H9 (cell line): ENCODE measurements around the gene SLC24A4. TPM values are rescaled to one million over a fixed set of nuclear protein-coding genes. Genes with fewer than 3 reads are reported as not detected.

Experiments used
- DNase-seq: peaks from one replicate; pipeline ENCODE4 v3.0.0-alpha.2; 2017
- H2AFZ ChIP-seq: one replicate; pipeline ENCODE4 v1.6.1; 2013; ENCODE audit warnings: mild to moderate bottlenecking, low read length, control low read depth, moderate library complexity
- H2AK5ac ChIP-seq: 2 replicates; pipeline ENCODE4 v1.6.1; 2013; ENCODE audit warnings: low read length, control low read depth, mixed read lengths; ENCODE audit not compliant: insufficient read length
- H2BK120ac ChIP-seq: one replicate; pipeline ENCODE4 v1.6.1; 2013; ENCODE audit warnings: low read depth, mild to moderate bottlenecking, low read length, control low read depth, inconsistent platforms; ENCODE audit not compliant: poor library complexity, severe bottlenecking
- H2BK12ac ChIP-seq: 2 replicates; pipeline ENCODE4 v1.6.1; 2013; ENCODE audit warnings: low read length, control low read depth, mixed read lengths, low read depth; ENCODE audit not compliant: insufficient read length
- H2BK15ac ChIP-seq: 2 replicates; pipeline ENCODE4 v1.6.1; 2013; ENCODE audit warnings: low read depth, low read length, control low read depth
- H2BK20ac ChIP-seq: one replicate; pipeline ENCODE4 v1.6.1; 2013; ENCODE audit warnings: low read depth, mild to moderate bottlenecking, low read length, control low read depth, inconsistent platforms; ENCODE audit not compliant: poor library complexity, severe bottlenecking
- H2BK5ac ChIP-seq: 2 replicates; pipeline ENCODE4 v1.6.1; 2013; ENCODE audit warnings: low read length, control low read depth, mixed read lengths; ENCODE audit not compliant: insufficient read length
- H3K14ac ChIP-seq: 2 replicates; pipeline ENCODE4 v1.6.1; 2013; ENCODE audit warnings: low read length, control low read depth; ENCODE audit not compliant: insufficient read depth
- H3K18ac ChIP-seq: 2 replicates; pipeline ENCODE4 v1.6.1; 2013; ENCODE audit warnings: low read depth, mild to moderate bottlenecking, mixed read lengths, low read length, control low read depth; ENCODE audit not compliant: insufficient read length
- H3K23ac ChIP-seq: 2 replicates; pipeline ENCODE4 v1.6.1; 2013; ENCODE audit warnings: low read length, control low read depth, mixed read lengths, low read depth; ENCODE audit not compliant: insufficient read length
- H3K23me2 ChIP-seq: 2 replicates; pipeline ENCODE4 v1.6.1; 2013; ENCODE audit warnings: low read depth, mild to moderate bottlenecking, mixed read lengths, low read length, control low read depth; ENCODE audit not compliant: insufficient read length, poor library complexity, severe bottlenecking
- H3K27ac ChIP-seq: 2 replicates; pipeline ENCODE4 v1.5.1; 2013; ENCODE audit warnings: low read length, control low read depth, mixed read lengths, low read depth; ENCODE audit not compliant: insufficient read length
- H3K27me3 ChIP-seq: 2 replicates; pipeline ENCODE4 v1.6.1; 2013; ENCODE audit warnings: low read length, control low read depth, inconsistent platforms; ENCODE audit not compliant: insufficient read depth
- H3K4ac ChIP-seq: 2 replicates; pipeline ENCODE4 v1.6.1; 2013; ENCODE audit warnings: low read depth, mild to moderate bottlenecking, control low read depth, inconsistent platforms, low read length, moderate library complexity
- H3K4me1 ChIP-seq: 2 replicates; pipeline ENCODE4 v1.6.1; 2013; ENCODE audit warnings: low read length, control low read depth, inconsistent platforms; ENCODE audit not compliant: insufficient read depth
- H3K4me2 ChIP-seq: 2 replicates; pipeline ENCODE4 v1.6.1; 2013; ENCODE audit warnings: low read length, control low read depth, mixed read lengths; ENCODE audit not compliant: insufficient read length, insufficient read depth
- H3K56ac ChIP-seq: 2 replicates; pipeline ENCODE4 v1.6.1; 2013; ENCODE audit warnings: low read depth, mild to moderate bottlenecking, mixed read lengths, low read length, control low read depth; ENCODE audit not compliant: insufficient read length
- H3K79me1 ChIP-seq: 2 replicates; pipeline ENCODE4 v1.6.1; 2013; ENCODE audit warnings: low read depth, mild to moderate bottlenecking, moderate library complexity, low read length, control low read depth, inconsistent platforms; ENCODE audit not compliant: insufficient read depth, poor library complexity, severe bottlenecking
- H3K79me2 ChIP-seq: 2 replicates; pipeline ENCODE4 v1.6.1; 2013; ENCODE audit warnings: low read length, control low read depth, inconsistent platforms; ENCODE audit not compliant: insufficient read depth
- H3K9ac ChIP-seq: 2 replicates; pipeline ENCODE4 v1.6.1; 2013; ENCODE audit warnings: low read length, control low read depth, mixed read lengths; ENCODE audit not compliant: insufficient read length; ENCODE audit errors: extremely low read depth
- H3K9me3 ChIP-seq: one replicate; pipeline ENCODE4 v1.6.1; 2013; ENCODE audit warnings: low read depth, low read length, inconsistent platforms; ENCODE audit not compliant: control insufficient read depth
- H3T11ph ChIP-seq: one replicate; pipeline ENCODE4 v1.6.1; 2013; ENCODE audit warnings: mild to moderate bottlenecking, low read length, control low read depth, inconsistent platforms
- H4K20me1 ChIP-seq: one replicate; pipeline ENCODE4 v1.6.1; 2013; ENCODE audit not compliant: control insufficient read depth, insufficient read length, insufficient read depth
- H4K5ac ChIP-seq: 2 replicates; pipeline ENCODE4 v1.6.1; 2013; ENCODE audit warnings: low read depth, mild to moderate bottlenecking, mixed read lengths, low read length, control low read depth; ENCODE audit not compliant: insufficient read length
- H4K8ac ChIP-seq: replicated peaks from 2 replicates; pipeline ENCODE4 v1.6.1; 2013; ENCODE audit warnings: low read length, control low read depth, mixed read lengths, low read depth; ENCODE audit not compliant: insufficient read length
- H4K91ac ChIP-seq: 2 replicates; pipeline ENCODE4 v1.6.1; 2013; ENCODE audit warnings: low read depth, mild to moderate bottlenecking, moderate library complexity, mixed read lengths, low read length, control low read depth; ENCODE audit not compliant: insufficient read length
- H3K27ac Mint-ChIP-seq, 3 experiments: 2 replicates in 2 of 3; 3 replicates in 1 of 3; pipeline ENCODE4 v1.8.0; 2020 to 2021; ENCODE audit warnings: mixed read lengths in 3 of 3, mild to moderate bottlenecking in 1 of 3, moderate library complexity in 1 of 3
- H3K27me3 Mint-ChIP-seq: 2 replicates; pipeline ENCODE4 v1.8.0; 2021; ENCODE audit warnings: low read depth, mild to moderate bottlenecking, moderate library complexity, mixed read lengths
- H3K36me3 Mint-ChIP-seq, 3 experiments: 2 replicates in 2 of 3; 3 replicates in 1 of 3; pipeline ENCODE4 v1.8.0; 2020 to 2021; ENCODE audit warnings: low read depth in 3 of 3, mixed read lengths in 3 of 3; ENCODE audit not compliant: insufficient read depth in 1 of 3
- H3K4me1 Mint-ChIP-seq, 2 experiments: 2 replicates each; pipeline ENCODE4 v1.8.0; 2020; ENCODE audit warnings: mixed read lengths in 2 of 2
- H3K4me3 Mint-ChIP-seq, 2 experiments: 2 replicates in 1 of 2; 3 replicates in 1 of 2; pipeline ENCODE4 v1.8.0; 2020 to 2021; ENCODE audit warnings: mild to moderate bottlenecking in 2 of 2, mixed read lengths in 2 of 2, moderate library complexity in 1 of 2
- H3K9me3 Mint-ChIP-seq, 2 experiments: 2 replicates in 1 of 2; 3 replicates in 1 of 2; pipeline ENCODE4 v1.8.0; 2020; ENCODE audit warnings: mild to moderate bottlenecking in 2 of 2, mixed read lengths in 2 of 2, moderate library complexity in 1 of 2
- WGBS: extraction: QIAGEN DNeasy Blood & Tissue Kit; methylation state at CpG from one replicate; pipeline ENCODE4 v1.1.7; 2013; ENCODE audit warnings: missing lambda C conversion rate, low lambda C conversion rate, mixed read lengths; ENCODE audit not compliant: insufficient read length; ENCODE audit errors: extremely low coverage; 5-methylcytosine and 5-hydroxymethylcytosine counted together
- total RNA-seq: library from RNA; stranded (reverse); gene quantifications from 2 replicates; pipeline ENCODE4 v1.2.1, GENCODE V29; 2021
- TF ChIP-seq, protein P1 (sequence below): fragments of 200-600 bp; sonication (generic); conservative IDR thresholded peaks from 3 replicates; pipeline ENCODE4 v1.8.0; 2021; ENCODE audit warnings: antibody characterized with exemption, mild to moderate bottlenecking

SLC24A4 gene
- total RNA-seq, 1 experiment from 2014 or later, result 0.24 TPM

- Histone ChIP-seq H4K5ac (no peak overlapping the region), H3K4me1 (no peaks in the 10 kb centered on the region), H2BK20ac (no peak overlapping the region), H4K8ac (no peak overlapping the region), H3K23me2 (no peaks in the 10 kb centered on the region), H4K91ac (no peak overlapping the region), H2AK5ac (no peak overlapping the region), H3K27ac (no peak overlapping the region), H3T11ph (no peak overlapping the region), H3K4ac (no peak overlapping the region), H3K9me3 (no peaks in the 10 kb centered on the region), H4K20me1 (no peaks in the 10 kb centered on the region), H3K56ac (no peak overlapping the region), H3K79me1 (no peaks in the 10 kb centered on the region), H3K9ac (no peak overlapping the region), H3K4me2 (no peak overlapping the region), H3K23ac (no peak overlapping the region), H2AFZ (no peak overlapping the region), H2BK120ac (no peak overlapping the region), H3K18ac (no peak overlapping the region), H3K14ac (no peak overlapping the region), H3K27me3 (peaks cover 2% of the 10 kb centered on the region; the same call in 1 of the 2 replicates), H2BK12ac (no peak overlapping the region), H3K79me2 (no peaks in the 10 kb centered on the region), H2BK15ac (no peak overlapping the region), H2BK5ac (no peak overlapping the region)
- WGBS, result no CpG with 5 or more reads among the region's 4 CpGs
- no peak for DNase-seq
- H3K4me3 Mint-ChIP-seq, result no peak overlapping the region
- H3K4me1 Mint-ChIP-seq, result no peaks in the 10 kb centered on the region
- no peak overlapping the region; a peak in 1 of 7 replicates for H3K27ac Mint-ChIP-seq
- H3K27me3 Mint-ChIP-seq, result peaks cover 48% of the 10 kb centered on the region
- H3K36me3 Mint-ChIP-seq, result no peaks in the 10 kb centered on the region
- TF ChIP-seq, protein P1, sequence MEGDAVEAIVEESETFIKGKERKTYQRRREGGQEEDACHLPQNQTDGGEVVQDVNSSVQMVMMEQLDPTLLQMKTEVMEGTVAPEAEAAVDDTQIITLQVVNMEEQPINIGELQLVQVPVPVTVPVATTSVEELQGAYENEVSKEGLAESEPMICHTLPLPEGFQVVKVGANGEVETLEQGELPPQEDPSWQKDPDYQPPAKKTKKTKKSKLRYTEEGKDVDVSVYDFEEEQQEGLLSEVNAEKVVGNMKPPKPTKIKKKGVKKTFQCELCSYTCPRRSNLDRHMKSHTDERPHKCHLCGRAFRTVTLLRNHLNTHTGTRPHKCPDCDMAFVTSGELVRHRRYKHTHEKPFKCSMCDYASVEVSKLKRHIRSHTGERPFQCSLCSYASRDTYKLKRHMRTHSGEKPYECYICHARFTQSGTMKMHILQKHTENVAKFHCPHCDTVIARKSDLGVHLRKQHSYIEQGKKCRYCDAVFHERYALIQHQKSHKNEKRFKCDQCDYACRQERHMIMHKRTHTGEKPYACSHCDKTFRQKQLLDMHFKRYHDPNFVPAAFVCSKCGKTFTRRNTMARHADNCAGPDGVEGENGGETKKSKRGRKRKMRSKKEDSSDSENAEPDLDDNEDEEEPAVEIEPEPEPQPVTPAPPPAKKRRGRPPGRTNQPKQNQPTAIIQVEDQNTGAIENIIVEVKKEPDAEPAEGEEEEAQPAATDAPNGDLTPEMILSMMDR, result no peak
- no peaks in the 10 kb centered on the region for H3K9me3 Mint-ChIP-seq
Observed at GRCh38 chr14:92316176-92316575, 6.8 kb upstream of the SLC24A4 start.
